ENCODE data around the gene GPRC5A.
A peak's percentile ranks its signal among the peaks of the same experiment; 100 is the strongest.

Gene GPRC5A

DNA sequence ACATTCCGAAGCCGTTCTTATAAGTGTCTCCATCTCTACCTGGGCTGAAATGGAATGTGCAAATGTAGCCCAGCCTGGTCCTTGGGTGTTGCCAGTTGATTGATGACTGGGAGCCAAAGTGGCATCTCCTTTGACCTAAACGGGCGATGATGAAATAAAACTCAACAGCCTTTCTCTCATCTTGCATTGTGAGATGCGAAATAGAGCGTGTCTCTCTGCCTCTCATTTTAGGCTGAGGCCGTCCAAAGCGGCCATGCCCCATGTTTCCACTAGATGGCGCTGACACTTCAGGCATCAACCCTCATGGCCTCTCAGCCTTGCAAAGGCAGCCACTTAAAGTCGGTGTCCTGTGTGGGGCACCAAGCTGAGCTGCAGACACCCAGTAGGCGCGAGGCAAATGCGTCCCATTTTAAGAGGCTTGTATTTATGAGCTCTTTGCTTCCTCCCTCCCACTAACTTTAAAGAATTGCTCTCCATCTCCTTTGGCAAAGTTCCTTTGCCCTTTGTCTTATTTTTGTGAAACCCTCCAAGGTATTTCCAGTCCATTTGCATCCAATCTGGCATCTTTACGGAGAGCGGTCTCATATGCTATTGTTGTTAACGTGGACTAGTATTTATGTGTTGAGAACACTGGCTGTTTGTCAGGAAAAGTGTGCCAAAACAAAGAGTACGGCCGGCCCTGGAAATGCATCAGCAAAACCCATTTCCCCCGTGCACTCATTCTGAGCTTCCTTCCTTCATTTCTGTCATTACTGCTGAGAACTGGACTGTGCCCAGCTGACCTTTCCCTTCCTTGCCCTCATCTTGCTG is 25.0 kb downstream of the GPRC5A start:
- no peak for TF ChIP-seq TAF1 (IDR thresholded peaks at IDR 0.05; ENCODE audit: borderline replicate concordance, low read depth, low read length)
- TF ChIP-seq POLR2AphosphoS5 (IDR thresholded peaks at IDR 0.05; ENCODE audit: low read depth, low read length): no peak
- no peak for TF ChIP-seq POLR2A (IDR thresholded peaks at IDR 0.05; ENCODE audit: low read depth, low read length)
- peak; percentile 46 for DNase-seq (ENCODE audit: insufficient read length)
- peak; percentile 95 for FAIRE-seq

DNA sequence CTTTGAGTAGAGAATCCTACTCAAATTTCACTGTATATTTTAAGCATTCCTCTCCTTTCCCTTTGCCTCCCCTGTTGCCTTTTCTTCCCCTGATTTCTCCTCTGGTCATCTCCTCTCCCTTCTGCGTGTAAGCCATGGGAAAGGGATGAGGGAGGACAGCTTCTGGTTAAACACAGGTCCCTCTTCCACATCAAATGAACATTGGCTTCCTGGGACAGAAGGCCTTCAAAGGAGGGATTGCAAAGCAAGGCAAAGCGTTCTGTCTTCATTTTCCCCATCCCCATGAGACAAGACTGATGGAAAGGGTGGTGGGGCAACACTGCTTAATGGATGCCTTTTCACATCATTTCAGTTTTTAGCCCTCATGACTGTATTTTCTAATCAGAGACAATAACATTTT is 26.2 kb downstream of the GPRC5A start:
- no peak for DNase-seq (ENCODE audit: insufficient read length)
- TF ChIP-seq POLR2A (IDR thresholded peaks at IDR 0.05; ENCODE audit: low read depth, low read length): no peak
- TF ChIP-seq POLR2AphosphoS5 (IDR thresholded peaks at IDR 0.05; ENCODE audit: low read depth, low read length): no peak
- TF ChIP-seq TAF1 (IDR thresholded peaks at IDR 0.05; ENCODE audit: borderline replicate concordance, low read depth, low read length): no peak
- no peak for FAIRE-seq

DNA sequence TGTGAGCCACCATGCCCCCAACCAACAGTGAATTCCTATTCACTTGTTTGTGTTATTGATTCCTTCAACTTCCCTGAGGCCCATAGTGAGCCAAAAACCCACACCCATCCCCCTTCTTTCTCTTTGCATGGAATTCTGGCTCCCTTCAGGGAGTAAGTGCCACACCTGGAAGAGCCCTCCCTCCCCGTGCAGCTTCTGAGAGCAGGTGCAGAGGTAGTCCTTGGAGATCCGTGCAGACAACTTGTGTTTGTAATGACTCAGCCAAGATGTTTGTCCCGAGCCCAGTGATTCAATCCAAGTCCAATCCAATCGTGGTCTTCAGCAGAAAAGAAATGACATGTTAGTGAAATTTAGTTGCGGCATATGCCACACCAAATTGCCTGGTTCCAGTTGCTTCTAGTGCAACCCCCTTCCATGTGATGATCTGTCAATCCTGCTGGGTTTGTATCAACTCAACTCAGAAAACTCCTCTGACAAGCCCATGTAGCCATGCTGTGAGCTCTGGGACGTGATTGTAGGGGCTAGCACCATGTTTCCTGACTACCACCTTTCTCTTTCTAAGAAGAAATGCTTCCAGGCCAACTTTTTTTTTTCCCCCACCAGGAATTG is 27.5 kb downstream of the GPRC5A start:
- no peak for TF ChIP-seq POLR2AphosphoS5 (IDR thresholded peaks at IDR 0.05; ENCODE audit: low read depth, low read length)
- TF ChIP-seq POLR2A (IDR thresholded peaks at IDR 0.05; ENCODE audit: low read depth, low read length): no peak
- no peak for TF ChIP-seq TAF1 (IDR thresholded peaks at IDR 0.05; ENCODE audit: borderline replicate concordance, low read depth, low read length)
- DNase-seq (ENCODE audit: insufficient read length) (no peak), FAIRE-seq (no peak)

DNA sequence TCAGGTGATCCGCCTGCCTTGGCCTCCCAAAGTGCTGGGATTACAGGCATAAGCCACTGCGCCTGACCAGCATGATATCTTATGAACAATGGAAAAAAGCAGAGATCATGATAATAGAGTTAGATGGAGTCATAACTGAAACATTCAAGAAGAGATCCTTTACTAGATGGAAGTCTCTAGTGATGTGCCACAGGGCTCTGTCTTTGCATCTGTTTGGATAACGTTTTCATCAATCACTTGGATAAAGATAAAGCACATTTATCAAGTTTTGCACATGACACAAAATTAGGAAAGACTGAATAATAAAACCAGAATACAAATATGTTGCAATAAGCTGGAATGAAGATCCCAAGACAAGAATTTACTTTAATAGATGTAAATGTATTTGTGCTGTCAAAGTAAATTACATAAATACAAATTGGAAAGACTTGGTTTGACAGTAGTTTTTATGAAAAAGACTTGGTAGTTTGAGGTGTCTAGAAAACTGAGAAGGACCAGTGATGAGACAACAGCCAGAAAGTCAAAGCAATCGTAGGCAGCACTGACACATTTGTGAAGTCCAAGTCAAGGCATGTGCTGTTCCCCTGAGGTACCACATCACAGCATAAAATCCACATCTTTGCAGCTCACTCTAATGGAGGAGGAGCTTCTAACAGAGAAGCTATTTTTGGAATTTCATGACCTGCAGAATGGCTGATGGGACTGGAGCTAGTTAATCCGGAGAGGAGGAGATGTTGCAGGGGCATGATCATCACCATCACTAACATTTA is 28.5 kb downstream of the GPRC5A start:
- FAIRE-seq (no peak), DNase-seq (ENCODE audit: insufficient read length) (no peak)
- TF ChIP-seq POLR2AphosphoS5 (IDR thresholded peaks at IDR 0.05; ENCODE audit: low read depth, low read length) (no peak), TAF1 (IDR thresholded peaks at IDR 0.05; ENCODE audit: borderline replicate concordance, low read depth, low read length) (no peak), POLR2A (IDR thresholded peaks at IDR 0.05; ENCODE audit: low read depth, low read length) (no peak)

DNA sequence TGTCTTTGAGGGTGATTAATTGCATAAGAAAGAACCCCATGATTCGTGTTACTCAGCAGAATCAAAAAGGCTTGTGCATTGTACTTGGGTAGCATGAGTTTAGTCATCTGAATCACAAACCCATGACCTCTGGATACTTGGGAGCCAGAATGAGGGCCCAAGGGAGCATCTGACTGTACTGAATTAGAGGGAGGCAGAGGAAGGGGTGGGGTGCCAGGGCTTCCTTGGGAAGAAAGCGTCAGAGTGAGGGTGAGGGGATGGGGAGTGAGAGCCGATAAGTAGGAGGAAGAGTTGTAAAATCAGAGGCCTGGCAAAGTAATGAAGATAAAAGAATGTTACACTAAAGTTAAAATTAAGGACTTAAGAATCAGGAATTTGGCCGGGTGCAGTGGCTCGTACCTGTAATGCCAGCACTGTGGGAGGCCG is 30.8 kb downstream of the GPRC5A start:
- FAIRE-seq (no peak), DNase-seq (ENCODE audit: insufficient read length) (no peak)
- TF ChIP-seq POLR2A (IDR thresholded peaks at IDR 0.05; ENCODE audit: low read depth, low read length): no peak
- no peak for TF ChIP-seq POLR2AphosphoS5 (IDR thresholded peaks at IDR 0.05; ENCODE audit: low read depth, low read length)
- TF ChIP-seq TAF1 (IDR thresholded peaks at IDR 0.05; ENCODE audit: borderline replicate concordance, low read depth, low read length): no peak

DNA sequence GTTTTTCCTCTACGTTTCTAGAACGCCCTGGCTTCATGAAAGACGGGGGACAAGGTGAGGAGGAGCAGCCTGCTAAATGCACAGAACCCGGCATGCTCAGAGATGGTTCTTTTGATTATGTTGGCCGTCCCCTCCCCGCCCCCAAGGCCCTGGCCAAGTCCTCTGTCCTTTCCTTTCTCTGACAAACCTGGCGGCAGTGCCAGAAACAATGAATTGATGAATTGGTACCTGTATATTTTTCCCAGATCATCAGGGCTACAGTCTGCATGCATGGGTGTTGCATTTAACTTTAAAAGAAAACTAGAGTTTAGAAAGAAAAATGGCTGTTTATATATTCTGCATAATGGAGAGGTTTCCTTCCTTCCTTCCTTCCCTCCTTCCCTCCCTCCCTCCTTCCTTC is 31.6 kb downstream of the GPRC5A start:
- DNase-seq (ENCODE audit: insufficient read length) (no peak), FAIRE-seq (no peak)
- TF ChIP-seq POLR2A (IDR thresholded peaks at IDR 0.05; ENCODE audit: low read depth, low read length): no peak
- TF ChIP-seq TAF1 (IDR thresholded peaks at IDR 0.05; ENCODE audit: borderline replicate concordance, low read depth, low read length): no peak
- no peak for TF ChIP-seq POLR2AphosphoS5 (IDR thresholded peaks at IDR 0.05; ENCODE audit: low read depth, low read length)

DNA sequence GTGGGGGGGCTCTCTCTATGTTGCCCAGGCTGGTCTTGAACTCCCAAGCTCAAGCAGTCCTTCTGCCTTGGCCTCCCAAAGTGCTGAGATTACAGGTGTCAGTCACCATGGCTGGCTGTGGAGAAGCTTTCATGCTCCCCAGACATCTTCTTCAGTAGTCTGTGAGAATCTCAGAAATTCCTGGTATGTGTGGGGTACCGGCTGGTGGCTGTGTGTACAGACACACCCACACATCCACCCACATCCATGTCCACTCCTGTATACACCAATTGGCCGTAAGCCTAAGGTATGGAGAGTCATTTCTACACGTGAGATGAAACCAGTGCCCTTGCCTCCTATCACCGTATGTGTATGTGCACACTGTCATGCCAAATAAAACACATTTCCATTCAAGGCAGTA is 32.8 kb downstream of the GPRC5A start:
- DNase-seq (ENCODE audit: insufficient read length) (no peak), FAIRE-seq (no peak)
- no peak for TF ChIP-seq TAF1 (IDR thresholded peaks at IDR 0.05; ENCODE audit: borderline replicate concordance, low read depth, low read length)
- no peak for TF ChIP-seq POLR2AphosphoS5 (IDR thresholded peaks at IDR 0.05; ENCODE audit: low read depth, low read length)
- no peak for TF ChIP-seq POLR2A (IDR thresholded peaks at IDR 0.05; ENCODE audit: low read depth, low read length)

DNA sequence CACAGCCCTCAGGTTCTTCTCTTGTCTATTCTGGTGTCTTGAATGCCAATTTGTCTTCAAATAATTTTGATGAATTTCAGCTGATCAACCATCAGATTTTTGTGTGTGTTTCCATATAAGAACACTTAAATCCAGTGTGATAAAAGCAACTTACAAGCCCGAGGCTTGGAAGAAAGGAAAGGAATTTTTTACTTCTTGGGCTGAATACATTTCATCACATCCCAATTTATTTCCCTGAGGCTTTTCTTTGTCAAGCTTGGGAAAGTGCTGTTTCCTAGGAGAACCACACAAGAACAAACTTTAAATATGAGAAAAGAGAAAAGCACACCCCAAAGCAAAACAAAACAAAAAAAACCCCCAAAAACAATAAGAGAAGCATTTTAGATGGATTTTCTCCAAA is 34.0 kb downstream of the GPRC5A start:
- TF ChIP-seq POLR2AphosphoS5 (IDR thresholded peaks at IDR 0.05; ENCODE audit: low read depth, low read length): no peak
- no peak for FAIRE-seq
- no peak for DNase-seq (ENCODE audit: insufficient read length)

DNA sequence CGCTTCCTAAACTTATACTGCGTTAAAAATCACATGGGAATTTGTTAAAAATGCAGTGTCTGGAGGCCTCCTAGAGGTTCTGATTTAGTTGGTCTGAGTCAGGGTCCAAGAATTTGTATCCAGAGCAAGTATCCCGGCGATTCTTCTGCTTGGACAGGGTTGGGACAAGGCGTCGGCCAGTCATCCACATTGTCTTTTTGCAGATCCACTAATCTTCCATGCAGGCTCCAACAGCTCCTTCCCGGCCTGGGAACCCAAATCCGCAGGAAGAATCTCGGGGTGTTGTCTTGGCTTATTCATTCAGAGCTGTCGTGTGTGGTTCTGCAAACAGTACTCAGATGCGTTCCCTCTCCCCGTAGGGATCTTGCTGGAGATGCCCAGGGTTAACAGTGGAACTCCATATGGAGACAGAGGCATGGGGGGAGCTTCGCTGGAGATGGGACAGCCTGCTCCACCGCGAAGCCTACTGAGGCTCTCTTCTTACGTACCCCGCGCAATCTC is 35.3 kb downstream of the GPRC5A start:
- no peak for DNase-seq (ENCODE audit: insufficient read length)
- TF ChIP-seq TAF1 (IDR thresholded peaks at IDR 0.05; ENCODE audit: borderline replicate concordance, low read depth, low read length) (no peak), POLR2AphosphoS5 (IDR thresholded peaks at IDR 0.05; ENCODE audit: low read depth, low read length) (no peak), POLR2A (IDR thresholded peaks at IDR 0.05; ENCODE audit: low read depth, low read length) (no peak)
- FAIRE-seq: no peak

DNA sequence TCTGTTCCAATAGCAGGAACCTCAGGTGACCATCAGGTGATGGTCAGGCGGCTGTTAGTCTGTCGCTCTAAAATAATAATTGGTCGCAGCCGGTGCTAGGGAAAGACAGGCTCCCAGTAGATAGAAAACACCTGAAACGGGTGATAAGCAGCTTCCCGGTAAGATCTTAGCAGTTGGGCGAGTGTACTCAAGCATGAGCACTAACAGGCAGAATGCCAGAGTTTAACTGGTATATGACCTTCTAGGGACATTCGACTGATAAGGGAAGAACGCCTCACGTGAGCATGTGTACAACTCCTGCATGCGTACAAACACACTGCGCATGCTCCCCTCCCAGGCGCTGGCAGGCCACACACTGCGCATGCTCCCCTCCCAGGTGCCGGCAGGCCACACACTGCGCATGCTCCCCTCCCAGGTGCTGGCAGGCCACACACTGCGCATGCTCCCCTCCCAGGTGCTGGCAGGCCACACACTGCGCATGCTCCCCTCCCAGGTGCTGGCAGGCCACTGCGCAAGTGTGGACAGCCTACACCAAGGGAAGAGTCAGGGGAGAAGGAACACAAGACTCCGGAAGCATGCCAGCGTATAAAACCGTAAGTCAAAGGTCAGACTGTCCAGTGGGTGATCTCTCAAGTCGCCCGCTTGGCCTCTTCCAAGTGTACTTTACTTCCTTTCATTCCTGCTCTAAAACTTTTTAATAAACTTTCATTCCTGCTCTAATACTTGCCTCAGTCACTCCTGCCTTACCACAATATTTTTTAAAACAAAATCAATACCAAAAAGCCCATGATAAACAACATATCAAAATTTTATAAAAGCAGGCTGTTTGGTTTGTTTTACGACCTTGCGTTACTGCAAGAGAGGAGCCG is 36.1 kb downstream of the GPRC5A start:
- FAIRE-seq (peak; percentile 77), DNase-seq (ENCODE audit: insufficient read length) (peak; percentile 25)
- TF ChIP-seq POLR2AphosphoS5 (IDR thresholded peaks at IDR 0.05; ENCODE audit: low read depth, low read length): no peak
- TF ChIP-seq TAF1 (IDR thresholded peaks at IDR 0.05; ENCODE audit: borderline replicate concordance, low read depth, low read length): no peak; the same call in 1 of the 2 replicates
- TF ChIP-seq POLR2A (IDR thresholded peaks at IDR 0.05; ENCODE audit: low read depth, low read length): no peak

DNA sequence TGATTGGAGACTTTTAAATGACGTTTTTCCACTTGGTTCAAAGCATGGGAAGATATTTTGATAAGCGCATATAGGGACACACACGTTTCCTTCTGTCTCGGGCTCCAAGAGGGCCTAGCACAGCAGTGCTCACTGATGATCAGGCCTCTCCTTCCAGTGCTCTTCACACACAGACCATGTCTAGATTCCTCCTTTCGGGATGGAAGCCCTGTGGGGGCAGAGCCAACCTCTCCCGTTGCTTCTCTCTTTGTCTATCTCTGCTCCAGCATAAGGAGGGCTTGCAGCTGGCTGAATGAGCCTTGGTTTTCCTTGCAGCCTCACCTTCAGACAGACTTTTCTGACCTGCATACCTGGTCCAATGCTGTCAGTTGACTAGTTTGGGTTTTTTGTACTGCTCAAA is 38.3 kb downstream of the GPRC5A start:
- FAIRE-seq (no peak), DNase-seq (ENCODE audit: insufficient read length) (no peak)
- no peak for TF ChIP-seq POLR2AphosphoS5 (IDR thresholded peaks at IDR 0.05; ENCODE audit: low read depth, low read length)
- no peak for TF ChIP-seq POLR2A (IDR thresholded peaks at IDR 0.05; ENCODE audit: low read depth, low read length)
- TF ChIP-seq TAF1 (IDR thresholded peaks at IDR 0.05; ENCODE audit: borderline replicate concordance, low read depth, low read length): no peak

Measured in GM12892 (cell line).